ENCODE data around the gene ZBTB7A.

DNA sequence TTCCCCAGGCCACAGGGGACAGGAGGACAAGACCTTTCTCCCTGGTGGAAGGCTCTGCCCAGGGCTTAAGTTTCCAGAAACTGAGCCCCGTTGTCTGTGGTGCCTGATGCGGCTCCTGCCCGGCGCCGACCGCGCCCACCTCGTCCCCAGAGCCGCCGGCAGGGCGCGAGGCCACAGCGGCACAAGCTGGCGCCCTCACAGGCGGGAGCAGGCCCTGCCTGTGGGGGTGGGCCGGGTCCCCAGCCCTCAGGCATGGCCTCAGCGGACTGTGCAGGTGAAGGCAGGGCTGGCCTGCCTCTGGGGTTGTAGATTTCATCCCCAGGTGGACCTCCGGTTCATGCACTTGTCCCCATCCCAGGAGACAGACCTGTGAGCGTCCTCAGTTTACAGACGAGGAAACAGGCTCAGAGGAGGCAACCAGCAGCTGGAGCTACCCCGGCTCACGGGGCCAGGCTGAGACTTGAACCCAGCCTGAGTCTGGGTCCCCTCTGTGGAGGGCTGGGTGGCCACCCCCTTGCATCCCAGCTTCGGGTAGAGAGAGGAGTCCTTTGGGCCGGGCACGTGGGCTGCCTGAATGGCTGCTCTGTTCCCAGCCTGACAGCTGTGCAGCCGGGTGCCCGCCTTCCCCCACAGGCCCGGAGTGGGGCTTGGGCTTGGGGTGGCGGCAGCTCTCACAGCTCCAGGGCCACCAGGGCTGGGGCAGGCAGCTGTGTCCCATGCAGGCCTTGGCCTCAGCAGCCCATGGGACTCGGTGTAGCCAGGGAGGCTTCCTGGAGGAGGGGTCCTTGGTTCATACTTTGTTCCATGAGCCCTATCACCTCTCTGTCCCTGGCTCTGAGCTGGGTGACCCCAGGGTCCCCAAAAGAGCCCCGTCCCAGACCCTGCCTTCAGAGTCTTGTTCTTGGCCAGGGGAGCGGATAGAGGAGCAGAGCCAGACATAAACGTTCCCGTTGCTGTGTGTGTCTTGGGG is 32.4 kb downstream of the ZBTB7A start:
- TF ChIP-seq EP300 (IDR thresholded peaks at IDR 0.05; ENCODE audit: borderline replicate concordance) (no peak), TCF12 (IDR thresholded peaks at IDR 0.05; ENCODE audit: low read depth) (no peak), TAF1 (IDR thresholded peaks at IDR 0.05; ENCODE audit: low read depth) (no peak), CREB1 (IDR thresholded peaks at IDR 0.05; ENCODE audit: low read depth) (no peak), EGR1 (IDR thresholded peaks at IDR 0.05) (no peak), ZBTB7A (IDR thresholded peaks at IDR 0.05; ENCODE audit: low read depth) (no peak), RAD21 (IDR thresholded peaks at IDR 0.05; ENCODE audit: low read depth) (no peak), CEBPB (IDR thresholded peaks at IDR 0.05) (no peak), TEAD4 (IDR thresholded peaks at IDR 0.05) (no peak), FOXM1 (IDR thresholded peaks at IDR 0.05; ENCODE audit: borderline replicate concordance, low read depth) (no peak)
- TF ChIP-seq, protein P1, sequence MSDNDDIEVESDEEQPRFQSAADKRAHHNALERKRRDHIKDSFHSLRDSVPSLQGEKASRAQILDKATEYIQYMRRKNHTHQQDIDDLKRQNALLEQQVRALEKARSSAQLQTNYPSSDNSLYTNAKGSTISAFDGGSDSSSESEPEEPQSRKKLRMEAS (IDR thresholded peaks at IDR 0.05) = no peak
- TF ChIP-seq, protein P2, sequence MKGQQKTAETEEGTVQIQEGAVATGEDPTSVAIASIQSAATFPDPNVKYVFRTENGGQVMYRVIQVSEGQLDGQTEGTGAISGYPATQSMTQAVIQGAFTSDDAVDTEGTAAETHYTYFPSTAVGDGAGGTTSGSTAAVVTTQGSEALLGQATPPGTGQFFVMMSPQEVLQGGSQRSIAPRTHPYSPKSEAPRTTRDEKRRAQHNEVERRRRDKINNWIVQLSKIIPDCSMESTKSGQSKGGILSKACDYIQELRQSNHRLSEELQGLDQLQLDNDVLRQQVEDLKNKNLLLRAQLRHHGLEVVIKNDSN (IDR thresholded peaks at IDR 0.05) = no peak
- TF ChIP-seq, protein P3, sequence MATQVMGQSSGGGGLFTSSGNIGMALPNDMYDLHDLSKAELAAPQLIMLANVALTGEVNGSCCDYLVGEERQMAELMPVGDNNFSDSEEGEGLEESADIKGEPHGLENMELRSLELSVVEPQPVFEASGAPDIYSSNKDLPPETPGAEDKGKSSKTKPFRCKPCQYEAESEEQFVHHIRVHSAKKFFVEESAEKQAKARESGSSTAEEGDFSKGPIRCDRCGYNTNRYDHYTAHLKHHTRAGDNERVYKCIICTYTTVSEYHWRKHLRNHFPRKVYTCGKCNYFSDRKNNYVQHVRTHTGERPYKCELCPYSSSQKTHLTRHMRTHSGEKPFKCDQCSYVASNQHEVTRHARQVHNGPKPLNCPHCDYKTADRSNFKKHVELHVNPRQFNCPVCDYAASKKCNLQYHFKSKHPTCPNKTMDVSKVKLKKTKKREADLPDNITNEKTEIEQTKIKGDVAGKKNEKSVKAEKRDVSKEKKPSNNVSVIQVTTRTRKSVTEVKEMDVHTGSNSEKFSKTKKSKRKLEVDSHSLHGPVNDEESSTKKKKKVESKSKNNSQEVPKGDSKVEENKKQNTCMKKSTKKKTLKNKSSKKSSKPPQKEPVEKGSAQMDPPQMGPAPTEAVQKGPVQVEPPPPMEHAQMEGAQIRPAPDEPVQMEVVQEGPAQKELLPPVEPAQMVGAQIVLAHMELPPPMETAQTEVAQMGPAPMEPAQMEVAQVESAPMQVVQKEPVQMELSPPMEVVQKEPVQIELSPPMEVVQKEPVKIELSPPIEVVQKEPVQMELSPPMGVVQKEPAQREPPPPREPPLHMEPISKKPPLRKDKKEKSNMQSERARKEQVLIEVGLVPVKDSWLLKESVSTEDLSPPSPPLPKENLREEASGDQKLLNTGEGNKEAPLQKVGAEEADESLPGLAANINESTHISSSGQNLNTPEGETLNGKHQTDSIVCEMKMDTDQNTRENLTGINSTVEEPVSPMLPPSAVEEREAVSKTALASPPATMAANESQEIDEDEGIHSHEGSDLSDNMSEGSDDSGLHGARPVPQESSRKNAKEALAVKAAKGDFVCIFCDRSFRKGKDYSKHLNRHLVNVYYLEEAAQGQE (IDR thresholded peaks at IDR 0.05; ENCODE audit: low read depth) = no peak
